Breast epithelium (tissue), 4 donors: ENCODE measurements around the gene IGF1R. TPM values are rescaled to one million over a fixed set of nuclear protein-coding genes. Genes with fewer than 3 reads are reported as not detected.
A peak's percentile ranks its signal among the peaks of the same experiment; 100 is the strongest.

Source experiments
- DNase-seq, 2 donors: peaks; one replicate each; pipeline ENCODE4 v3.0.0-alpha.2; 2019; ENCODE audit warnings: low spot score in 2 of 2
- H3K27ac ChIP-seq, 2 donors: fragments of 200-600 bp; sonication (generic) in 1 of 2; one replicate each; pipeline ENCODE4 v1.5.1; 2016 to 2019; ENCODE audit warnings: mild to moderate bottlenecking in 1 of 2
- H3K27me3 ChIP-seq, 2 donors: fragments of 200-600 bp; sonication (generic) in 1 of 2; one replicate each; pipeline versions ENCODE4 v1.5.1 to v1.6.0; 2017 to 2019; ENCODE audit warnings: control low read depth in 1 of 2, mild to moderate bottlenecking in 1 of 2
- H3K36me3 ChIP-seq: fragments of 200-600 bp; one replicate; pipeline ENCODE4 v1.5.1; 2019
- H3K4me1 ChIP-seq, 2 donors: fragments of 200-600 bp; sonication (generic); one replicate each; pipeline ENCODE4 v1.5.1; 2016 to 2019; ENCODE audit warnings: control low read depth in 1 of 2
- H3K4me3 ChIP-seq, 3 donors: fragments of 200-600 bp; sonication (generic); 1 replicate in 2 of 3; 2 replicates in 1 of 3; pipeline ENCODE4 v1.5.1; 2016 to 2019; ENCODE audit warnings: mild to moderate bottlenecking in 3 of 3, moderate library complexity in 2 of 3
- H3K9me3 ChIP-seq, 2 donors: fragments of 200-600 bp; sonication (generic) in 1 of 2; one replicate each; pipeline ENCODE4 v1.5.1; 2016 to 2019; ENCODE audit warnings: control low read depth in 1 of 2
- CTCF ChIP-seq, 3 donors: fragments of 450-650 bp; IDR thresholded peaks; one replicate each; pipeline ENCODE4 v1.5.1; 2016 to 2017; ENCODE audit warnings: antibody characterized with exemption in 3 of 3, mild to moderate bottlenecking in 3 of 3, moderate library complexity in 3 of 3
- POLR2A ChIP-seq: fragments of 450-650 bp; IDR thresholded peaks from one replicate; pipeline ENCODE4 v1.6.1; 2016; ENCODE audit warnings: antibody characterized with exemption, mild to moderate bottlenecking, moderate library complexity
- POLR2AphosphoS5 ChIP-seq, 3 donors: sonication (generic); formaldehyde crosslinking; IDR thresholded peaks; one replicate each; pipeline ENCODE4 v1.6.1; 2017; ENCODE audit warnings: antibody characterized with exemption in 3 of 3
- intact Hi-C: fragments of 100-400 bp; cut with DNase I; formaldehyde crosslinking; loops from one replicate; pipeline ENCODE4 v1.15.1; 2023; ENCODE audit warnings: low total_unique reads
- total RNA-seq, 3 donors: library from RNA; depleted of rRNA; stranded (reverse); fragments of >200 nt; gene quantifications; one replicate each; pipeline ENCODE4 v1.1.0, GENCODE V29; 2016

IGF1R gene
- total RNA-seq, 3 donors from 2014 or later = 61.8 to 146 (median 103) TPM

GRCh38 chr15:98669638-98670037 is 21.3 kb downstream of the IGF1R start:
- Histone ChIP-seq H3K27me3 (no peaks in the 10 kb centered on the region), H3K9me3 (no peaks in the 10 kb centered on the region), H3K27ac (peak overlapping the region; percentile 81 to 83), H3K4me1 (peaks cover 8 to 27% of the 10 kb centered on the region in 2 donors), H3K4me3 (no peak overlapping the region), H3K36me3 (no peaks in the 10 kb centered on the region)
- no peak for TF ChIP-seq POLR2A
- no peak for TF ChIP-seq POLR2AphosphoS5 (IDR thresholded peaks at IDR 0.05)
- no peak for TF ChIP-seq CTCF (IDR thresholded peaks at IDR 0.05)
- DNase-seq = no peak
- intact Hi-C loops = no loop called here

GRCh38 chr15:98671060-98672008 is 23.0 kb downstream of the IGF1R start:
- no peaks in the 10 kb centered on the region for H3K36me3 ChIP-seq
- intact Hi-C loops = no loop called here
- TF ChIP-seq CTCF (IDR thresholded peaks at IDR 0.05) (no peak), POLR2A (no peak), POLR2AphosphoS5 (IDR thresholded peaks at IDR 0.05) (no peak)
- no peak for DNase-seq
- peak overlapping the region in 1 of 3 donors; percentile 10 for H3K4me3 ChIP-seq
- no peaks in the 10 kb centered on the region for H3K9me3 ChIP-seq
- peaks cover 8 to 27% of the 10 kb centered on the region in 2 donors for H3K4me1 ChIP-seq
- no peaks in the 10 kb centered on the region for H3K27me3 ChIP-seq
- H3K27ac ChIP-seq = peak overlapping the region; percentile 81 to 83

DNA sequence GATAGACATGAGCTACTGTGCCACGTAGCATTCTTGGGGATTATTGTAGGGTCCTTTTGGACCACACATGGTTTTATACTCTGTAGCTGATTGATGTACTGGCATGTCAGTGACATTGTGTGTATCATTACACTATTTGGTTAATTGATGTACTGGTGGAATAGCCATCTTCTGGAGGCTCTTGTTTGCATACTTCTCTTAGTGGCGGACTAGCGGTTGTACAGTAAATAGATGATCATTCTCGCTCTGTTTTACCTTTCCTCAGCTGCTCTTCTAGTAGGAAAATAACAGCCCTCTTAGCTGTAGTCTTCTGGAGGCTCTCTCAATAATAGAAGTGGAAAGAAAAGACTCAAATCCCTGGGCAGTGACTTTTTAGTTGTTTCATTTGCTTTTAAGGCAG is 24.8 kb downstream of the IGF1R start:
- no peaks in the 10 kb centered on the region for H3K27me3 ChIP-seq
- H3K9me3 ChIP-seq = no peaks in the 10 kb centered on the region
- intact Hi-C loops = no loop called here
- no peak for TF ChIP-seq POLR2AphosphoS5 (IDR thresholded peaks at IDR 0.05)
- TF ChIP-seq POLR2A = no peak
- no peak for TF ChIP-seq CTCF (IDR thresholded peaks at IDR 0.05)
- no peaks in the 10 kb centered on the region for H3K36me3 ChIP-seq
- peaks cover 8 to 26% of the 10 kb centered on the region in 2 donors for H3K4me1 ChIP-seq
- no peak for DNase-seq
- peak overlapping the region; percentile 4 to 30 for H3K27ac ChIP-seq
- H3K4me3 ChIP-seq = no peak overlapping the region

DNA sequence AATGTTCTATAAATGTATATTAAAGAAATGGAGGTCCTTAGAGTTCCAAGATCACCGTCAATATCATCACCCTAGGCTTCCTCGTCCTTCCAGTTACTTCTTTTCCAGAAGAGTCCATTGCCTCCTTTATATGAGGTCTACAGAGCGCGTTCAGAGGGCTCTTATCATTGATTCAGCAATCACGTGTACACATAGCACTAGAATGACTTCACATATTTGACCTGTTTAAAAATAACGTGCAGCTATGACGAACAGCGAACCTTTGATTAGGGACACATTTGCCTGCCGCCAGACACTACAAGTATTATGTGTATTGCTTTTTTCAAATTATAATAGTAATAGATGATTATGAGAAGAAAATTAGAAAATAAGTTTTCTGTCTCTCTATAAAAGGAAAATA is 26.0 kb downstream of the IGF1R start:
- Histone ChIP-seq H3K9me3 (no peaks in the 10 kb centered on the region), H3K27ac (no peak overlapping the region), H3K27me3 (no peaks in the 10 kb centered on the region), H3K36me3 (no peaks in the 10 kb centered on the region), H3K4me1 (peaks cover 8 to 14% of the 10 kb centered on the region in 2 donors), H3K4me3 (no peak overlapping the region)
- DNase-seq = no peak
- intact Hi-C loops = no loop called here
- TF ChIP-seq POLR2A (no peak), CTCF (IDR thresholded peaks at IDR 0.05) (no peak), POLR2AphosphoS5 (IDR thresholded peaks at IDR 0.05) (no peak)

DNA sequence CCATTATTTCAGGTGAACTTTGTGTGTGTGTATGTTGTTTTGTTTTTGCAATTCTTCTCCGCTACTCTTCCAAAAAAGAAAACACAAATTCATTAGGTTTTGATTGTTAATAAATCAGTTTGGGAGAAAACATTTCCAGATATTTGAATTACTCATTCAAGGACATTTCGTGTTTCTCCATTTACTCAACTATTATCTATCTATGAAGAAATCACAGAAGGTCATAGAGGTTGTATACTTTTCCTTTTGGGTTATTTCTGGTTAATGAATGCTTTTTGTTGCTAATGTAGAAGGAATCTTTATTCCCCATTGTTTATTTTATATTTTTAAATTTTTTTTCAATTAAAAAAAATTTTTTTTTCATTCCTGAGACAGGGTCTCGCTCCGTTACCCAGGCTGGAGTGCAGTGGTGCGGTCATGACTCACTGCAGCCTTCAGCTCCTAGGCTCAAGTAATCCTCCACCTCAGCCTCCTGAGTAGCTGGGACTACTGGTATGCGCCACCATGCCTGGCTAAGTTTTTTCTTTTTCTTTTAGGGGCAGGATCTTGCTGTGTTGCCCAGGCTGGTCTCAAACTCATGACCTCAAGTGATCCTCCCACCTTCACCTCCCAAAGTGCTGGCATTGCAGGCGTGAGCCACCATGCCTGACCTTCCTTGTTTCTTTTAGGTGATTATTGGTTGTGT is 28.4 kb downstream of the IGF1R start:
- Histone ChIP-seq H3K4me1 (peaks cover 0 to 5% of the 10 kb centered on the region in 2 donors), H3K27ac (peak overlapping the region in 1 of 2 donors; percentile 20), H3K36me3 (no peaks in the 10 kb centered on the region), H3K27me3 (no peaks in the 10 kb centered on the region), H3K9me3 (no peaks in the 10 kb centered on the region), H3K4me3 (no peak overlapping the region)
- TF ChIP-seq POLR2A = no peak
- TF ChIP-seq POLR2AphosphoS5 (IDR thresholded peaks at IDR 0.05) = no peak
- TF ChIP-seq CTCF (IDR thresholded peaks at IDR 0.05) = no peak
- DNase-seq = no peak
- intact Hi-C loops = no loop called here
